Measurements from ENCODE around the gene SEMA7A. TPM values are rescaled to one million over a fixed set of nuclear protein-coding genes. Genes with fewer than 3 reads are reported as not detected.
A peak's percentile ranks its signal among the peaks of the same experiment; 100 is the strongest.

Gene SEMA7A
- total RNA-seq, 4 donors from 2014 or later: 1.2 to 7.6 (median 3.4) TPM

GRCh38 chr15:74412159-74412558 is 21.6 kb downstream of the SEMA7A start:
- no peak for TF ChIP-seq CTCF (IDR thresholded peaks at IDR 0.05)
- DNase-seq (ENCODE audit: low spot score) (no peak), ATAC-seq (ENCODE audit: low FRiP score) (no peak)

- no peak for TF ChIP-seq CTCF (IDR thresholded peaks at IDR 0.05)
- DNase-seq (ENCODE audit: low spot score) (no peak), ATAC-seq (ENCODE audit: low FRiP score) (no peak)
Measured at GRCh38 chr15:74411686-74412085, 22.1 kb downstream of the SEMA7A start.

GRCh38 chr15:74410502-74410901 is 23.3 kb downstream of the SEMA7A start:
- no peak for ATAC-seq (ENCODE audit: low FRiP score)
- no peak for DNase-seq (ENCODE audit: low spot score)
- TF ChIP-seq CTCF (IDR thresholded peaks at IDR 0.05): no peak

GRCh38 chr15:74409225-74409624 is 24.5 kb downstream of the SEMA7A start:
- ATAC-seq (ENCODE audit: low FRiP score) (no peak), DNase-seq (ENCODE audit: low spot score) (no peak)
- no peak for TF ChIP-seq CTCF (IDR thresholded peaks at IDR 0.05)

GRCh38 chr15:74408815-74409214 is 24.9 kb downstream of the SEMA7A start:
- no peak for TF ChIP-seq CTCF (IDR thresholded peaks at IDR 0.05)
- DNase-seq (ENCODE audit: low spot score) (no peak), ATAC-seq (ENCODE audit: low FRiP score) (no peak)

GRCh38 chr15:74408385-74408784 is 25.4 kb downstream of the SEMA7A start:
- ATAC-seq (ENCODE audit: low FRiP score): no peak
- TF ChIP-seq CTCF (IDR thresholded peaks at IDR 0.05): no peak

GRCh38 chr15:74406992-74407705 is 26.6 kb downstream of the SEMA7A start:
- ATAC-seq (ENCODE audit: low FRiP score): peak; percentile 91
- DNase-seq (ENCODE audit: low spot score): no peak
- no peak for TF ChIP-seq CTCF (IDR thresholded peaks at IDR 0.05)

More at GRCh38 chr15:74408385-74408784, 25.4 kb downstream of the SEMA7A start:
- no peak for DNase-seq (ENCODE audit: low spot score)
